Endometrial microvascular endothelial cells (primary cell): Measurements from ENCODE around the gene EPGN. TPM values are rescaled to one million over a fixed set of nuclear protein-coding genes. Genes with fewer than 3 reads are reported as not detected.

Experiments
- total RNA-seq: library from RNA; depleted of rRNA; stranded (reverse); fragments of >200 nt; gene quantifications from one replicate; pipeline ENCODE4 v1.2.3, GENCODE V29; 2015; ENCODE audit errors: inconsistent ontology term

EPGN gene
- total RNA-seq, 1 donor from 2014 or later = not detected

Other genes with a start within 250 kb of the EPGN start
- gene CXCL2, start 209.3 kb upstream of the EPGN start, total RNA-seq = 5.9 TPM
- 18.1 TPM for gene MTHFD2L, start 150.4 kb upstream of the EPGN start, total RNA-seq
- gene EREG, start 56.7 kb downstream of the EPGN start, total RNA-seq = not detected
- 1.4 TPM for gene AREG, start 136.7 kb downstream of the EPGN start, total RNA-seq